Astrocyte of the cerebellum (primary cell): ENCODE measurements around the gene PLD3.

Experiments
- DNase-seq: peaks from one replicate; pipeline ENCODE4 v3.0.0-alpha.2; 2011; ENCODE audit warnings: low read depth
- H3K4me3 ChIP-seq: 2 replicates; pipeline ENCODE4 v1.5.1; 2011; ENCODE audit warnings: mild to moderate bottlenecking, low read depth, low read length, moderate library complexity
- in situ Hi-C: cut with HindIII; loops from 2 replicates; pipeline ENCODE4 v1.10.0; 2017; ENCODE audit warnings: low sequenced_read_pairs
- TF ChIP-seq, protein P1 (sequence below): IDR thresholded peaks from 2 replicates; pipeline ENCODE4 v1.5.1; 2012; ENCODE audit warnings: low read length, low read depth, moderate library complexity, mild to moderate bottlenecking; ENCODE audit errors: missing control alignments

PLD3 gene

DNA sequence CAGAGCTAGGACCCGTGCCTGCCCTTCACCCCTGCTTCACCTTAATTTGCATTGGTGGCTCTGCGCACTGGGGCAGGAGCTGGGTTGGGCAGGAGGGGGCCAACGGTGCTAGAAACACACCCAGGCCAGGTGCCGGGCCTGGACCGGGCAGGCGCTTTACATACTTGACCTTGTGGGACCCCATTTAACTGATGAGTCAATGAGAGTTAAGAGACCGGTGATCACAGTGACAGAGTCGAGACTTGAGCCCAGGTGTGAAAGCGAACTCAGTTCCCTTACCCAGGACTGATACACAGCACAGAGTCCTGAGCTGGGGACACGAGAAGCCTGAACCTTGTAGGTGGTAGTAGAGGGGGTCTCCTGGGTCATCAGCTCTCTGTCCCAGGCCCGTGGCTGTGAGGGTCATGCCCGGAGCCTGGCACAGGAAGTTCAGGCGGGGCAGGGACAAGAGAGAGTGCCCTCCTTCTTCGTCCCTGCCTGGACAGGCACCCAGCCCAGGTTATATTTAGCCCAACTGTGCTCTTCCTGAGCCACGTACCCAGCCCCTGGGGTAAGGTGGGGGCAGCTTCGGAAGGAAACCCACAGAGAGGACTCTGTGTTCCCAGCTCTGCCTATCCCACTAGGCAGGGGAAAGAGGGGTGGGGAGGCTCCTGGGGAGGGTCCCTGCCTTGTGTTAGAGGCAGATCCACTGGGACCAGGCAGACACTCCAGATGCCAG, 62.8 kb downstream of the PLD3 start:
- in situ Hi-C loops, result no loop called here
- H3K4me3 ChIP-seq, result no peak overlapping the region
- DNase-seq, result no peak
- TF ChIP-seq, protein P1, sequence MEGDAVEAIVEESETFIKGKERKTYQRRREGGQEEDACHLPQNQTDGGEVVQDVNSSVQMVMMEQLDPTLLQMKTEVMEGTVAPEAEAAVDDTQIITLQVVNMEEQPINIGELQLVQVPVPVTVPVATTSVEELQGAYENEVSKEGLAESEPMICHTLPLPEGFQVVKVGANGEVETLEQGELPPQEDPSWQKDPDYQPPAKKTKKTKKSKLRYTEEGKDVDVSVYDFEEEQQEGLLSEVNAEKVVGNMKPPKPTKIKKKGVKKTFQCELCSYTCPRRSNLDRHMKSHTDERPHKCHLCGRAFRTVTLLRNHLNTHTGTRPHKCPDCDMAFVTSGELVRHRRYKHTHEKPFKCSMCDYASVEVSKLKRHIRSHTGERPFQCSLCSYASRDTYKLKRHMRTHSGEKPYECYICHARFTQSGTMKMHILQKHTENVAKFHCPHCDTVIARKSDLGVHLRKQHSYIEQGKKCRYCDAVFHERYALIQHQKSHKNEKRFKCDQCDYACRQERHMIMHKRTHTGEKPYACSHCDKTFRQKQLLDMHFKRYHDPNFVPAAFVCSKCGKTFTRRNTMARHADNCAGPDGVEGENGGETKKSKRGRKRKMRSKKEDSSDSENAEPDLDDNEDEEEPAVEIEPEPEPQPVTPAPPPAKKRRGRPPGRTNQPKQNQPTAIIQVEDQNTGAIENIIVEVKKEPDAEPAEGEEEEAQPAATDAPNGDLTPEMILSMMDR, result no peak

DNA sequence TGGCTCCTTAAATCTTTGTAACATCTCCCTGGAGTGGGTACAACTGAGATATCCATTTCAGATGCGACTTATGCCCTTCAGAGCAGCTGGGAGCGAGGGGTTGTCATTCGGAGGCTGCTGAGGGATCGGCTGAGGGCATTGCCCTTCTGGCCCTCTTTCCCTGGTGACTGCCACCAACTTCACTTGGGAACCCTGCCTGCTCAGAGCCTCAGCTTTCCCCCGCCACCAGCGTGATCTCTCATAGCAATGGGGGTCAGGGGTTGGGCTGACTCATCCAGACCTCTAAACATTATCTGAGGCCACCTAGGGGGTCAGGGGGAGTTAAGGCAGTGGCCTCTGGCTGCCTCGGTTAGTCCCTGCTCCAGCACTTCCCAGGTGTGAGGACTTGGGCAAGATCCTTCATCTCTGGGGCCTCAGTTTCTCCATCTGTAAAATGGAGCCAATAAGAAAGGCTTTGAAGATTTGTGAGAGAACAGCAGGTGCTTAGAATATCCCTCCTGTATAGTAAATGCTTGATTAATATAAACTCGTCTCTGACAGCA, 63.5 kb downstream of the PLD3 start:
- in situ Hi-C loops, result no loop called here
- TF ChIP-seq, protein P1, result no peak
- no peak overlapping the region for H3K4me3 ChIP-seq
- no peak for DNase-seq

DNA sequence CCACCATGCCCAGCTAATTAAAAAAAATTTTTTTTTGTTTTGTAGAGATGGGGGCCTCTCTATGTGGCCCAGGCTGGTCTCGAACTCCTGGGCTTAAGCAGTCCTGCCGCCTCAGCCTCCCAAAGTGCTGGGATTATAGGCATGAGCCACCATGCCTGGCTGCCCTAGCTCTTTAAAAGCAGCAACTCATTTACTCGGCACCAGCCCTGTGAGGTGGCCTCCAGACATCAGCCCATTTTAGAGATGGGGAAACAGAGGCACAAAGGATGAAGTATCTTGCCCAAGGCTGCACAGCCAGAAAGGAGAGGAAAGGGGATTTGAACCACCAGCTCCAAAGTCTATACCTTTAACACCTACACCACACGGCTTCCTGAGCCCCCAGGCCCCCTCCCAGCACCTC, 64.4 kb downstream of the PLD3 start:
- in situ Hi-C loops, result no loop called here
- TF ChIP-seq, protein P1, result no peak
- H3K4me3 ChIP-seq, result no peak overlapping the region
- no peak for DNase-seq

DNA sequence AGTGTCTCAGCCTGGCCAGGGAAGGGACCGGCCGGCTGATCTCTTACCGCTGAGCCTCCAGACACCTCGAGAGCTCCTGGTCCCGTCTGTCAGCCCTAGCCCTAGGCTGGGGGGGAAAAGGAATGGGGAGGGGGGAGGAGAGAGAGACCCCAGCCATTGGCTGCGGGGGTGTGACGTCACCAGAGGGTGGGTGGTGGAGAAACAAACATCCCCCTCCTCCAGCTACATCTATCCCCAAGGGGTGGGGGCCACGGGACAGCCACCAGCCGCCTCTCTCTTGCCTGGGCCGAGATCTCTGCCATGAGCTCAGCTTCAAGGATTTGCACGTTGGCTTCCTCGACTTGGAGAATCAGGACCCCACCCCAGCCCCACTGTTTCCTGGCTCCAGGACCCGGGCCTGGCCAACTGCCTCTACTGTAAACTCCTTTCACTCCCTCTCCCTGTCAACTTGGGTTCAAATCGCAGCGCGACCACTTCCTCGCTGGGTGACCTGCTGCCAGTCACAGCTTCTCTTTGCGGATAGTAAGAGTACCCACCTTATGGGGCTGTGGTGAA, 64.9 kb downstream of the PLD3 start, which contains the start of gene PRX:
PRX (minus strand) TSS at position 88 of the 555 bp plus-strand sequence. CDS start 5,446 bp downstream, outside the sequence.
- no peak for DNase-seq
- no peak within 1 kb of the TSS for H3K4me3 ChIP-seq
- TF ChIP-seq, protein P1, result no peak
- in situ Hi-C loops, result no loop called here

DNA sequence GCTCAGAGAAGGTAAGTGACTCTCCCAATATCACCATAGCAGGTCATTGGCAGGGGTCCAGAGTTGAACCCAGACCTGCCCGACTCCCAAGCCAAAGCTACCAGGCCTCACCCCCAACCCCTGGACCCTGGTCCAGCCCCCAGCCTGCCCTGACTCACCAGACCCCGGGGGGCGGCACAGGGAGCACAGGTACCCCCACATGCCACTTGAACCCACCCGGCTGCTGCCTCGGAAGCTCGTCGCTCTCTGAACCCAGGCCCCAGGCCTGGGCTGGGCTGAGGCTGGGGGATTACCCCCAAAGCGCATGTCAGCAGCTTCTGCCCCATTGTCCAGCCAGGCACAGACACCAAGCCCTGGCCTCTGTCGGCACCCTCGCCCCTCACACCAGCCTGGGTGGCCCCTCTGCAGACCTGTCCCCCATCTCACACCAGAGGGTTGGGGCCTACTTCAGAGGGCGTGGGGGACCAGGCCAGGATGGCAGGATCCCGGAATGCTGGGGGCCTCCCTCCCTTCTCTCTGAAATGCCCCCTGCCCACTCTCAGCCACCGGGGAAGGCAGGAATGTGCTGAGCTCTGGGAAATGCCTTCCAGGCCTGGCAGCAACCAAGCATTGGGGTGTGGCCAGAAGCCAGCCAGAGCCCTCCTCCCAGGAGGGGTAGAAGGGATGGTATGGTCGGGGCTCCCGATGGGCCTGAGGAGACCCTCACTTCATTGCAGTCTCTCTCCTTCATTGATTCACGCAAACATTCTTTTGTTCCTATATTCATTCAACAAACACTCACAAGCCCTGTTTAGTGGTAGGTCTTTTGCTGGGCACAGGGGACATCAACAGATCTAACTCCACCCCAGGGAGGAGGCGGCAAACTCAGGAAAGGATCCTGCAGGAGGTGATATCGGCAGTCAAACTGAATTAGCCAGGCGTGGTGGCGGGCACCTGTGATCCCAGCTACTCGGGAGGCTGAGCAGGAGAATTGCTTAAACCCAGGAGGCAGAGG, 66.3 kb downstream of the PLD3 start:
- no peak overlapping the region for H3K4me3 ChIP-seq
- TF ChIP-seq, protein P1, result no peak
- in situ Hi-C loops, result no loop called here
- no peak for DNase-seq

DNA sequence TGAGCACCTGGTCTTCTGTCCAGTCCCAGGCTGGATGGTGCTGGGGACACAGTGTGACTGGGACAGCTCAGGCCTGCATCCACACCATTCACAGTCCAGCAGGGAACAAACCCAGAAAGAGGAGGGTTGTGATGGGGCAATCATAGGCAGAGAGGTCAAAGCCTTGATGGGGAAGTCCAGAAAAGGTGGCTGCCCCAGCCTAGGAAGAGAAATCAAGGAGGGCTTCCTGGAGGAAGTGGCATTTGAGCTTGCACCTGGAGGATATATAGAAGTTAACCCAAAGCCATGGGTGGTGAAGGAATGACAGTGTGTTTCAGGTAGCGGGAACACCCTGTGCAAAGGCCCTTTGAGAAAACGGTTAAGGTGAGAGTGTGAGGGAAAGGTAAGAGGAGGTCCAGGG, 67.3 kb downstream of the PLD3 start:
- TF ChIP-seq, protein P1, result no peak
- no peak overlapping the region for H3K4me3 ChIP-seq
- in situ Hi-C loops, result no loop called here
- DNase-seq, result no peak
